Measurements from ENCODE around the gene SPTAN1.

Gene SPTAN1

GRCh38 chr9:128600099-128600498, 47.7 kb downstream of the SPTAN1 start:
- Mint-ChIP-seq H3K27me3 (ENCODE audit: low read depth) (no peaks in the 10 kb centered on the region), H3K27ac (peak overlapping the region; percentile 41), H3K9me3 (no peaks in the 10 kb centered on the region), H3K36me3 (ENCODE audit: low read depth) (peaks cover 40% of the 10 kb centered on the region), H3K4me3 (no peak overlapping the region), H3K4me1 (ENCODE audit: low read depth) (no peaks in the 10 kb centered on the region)

DNA sequence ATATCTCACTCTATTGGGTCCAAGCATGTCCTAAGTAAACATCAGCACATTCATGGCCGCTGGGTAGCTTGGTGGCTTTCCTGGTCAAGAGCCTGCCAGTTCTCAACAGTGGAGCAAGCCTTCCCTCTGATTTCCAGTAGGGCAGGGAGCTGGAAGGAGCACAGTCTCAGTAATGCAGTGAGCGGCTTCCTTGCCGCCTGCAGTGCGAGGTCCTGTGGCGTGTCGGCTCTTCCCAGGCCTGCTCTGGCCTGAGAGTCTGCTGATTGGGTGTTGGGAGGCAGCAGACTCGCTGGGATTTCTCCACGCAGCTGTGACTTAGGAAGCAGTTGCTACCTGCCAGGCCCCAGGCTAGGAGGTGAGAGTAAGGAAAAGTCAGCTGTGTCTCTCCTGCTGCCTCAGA, 51.3 kb downstream of the SPTAN1 start:
- Mint-ChIP-seq H3K27me3 (ENCODE audit: low read depth) (no peaks in the 10 kb centered on the region), H3K9me3 (no peaks in the 10 kb centered on the region), H3K4me1 (ENCODE audit: low read depth) (no peaks in the 10 kb centered on the region), H3K36me3 (ENCODE audit: low read depth) (peaks cover 47% of the 10 kb centered on the region), H3K4me3 (no peak overlapping the region), H3K27ac (no peak overlapping the region)

DNA sequence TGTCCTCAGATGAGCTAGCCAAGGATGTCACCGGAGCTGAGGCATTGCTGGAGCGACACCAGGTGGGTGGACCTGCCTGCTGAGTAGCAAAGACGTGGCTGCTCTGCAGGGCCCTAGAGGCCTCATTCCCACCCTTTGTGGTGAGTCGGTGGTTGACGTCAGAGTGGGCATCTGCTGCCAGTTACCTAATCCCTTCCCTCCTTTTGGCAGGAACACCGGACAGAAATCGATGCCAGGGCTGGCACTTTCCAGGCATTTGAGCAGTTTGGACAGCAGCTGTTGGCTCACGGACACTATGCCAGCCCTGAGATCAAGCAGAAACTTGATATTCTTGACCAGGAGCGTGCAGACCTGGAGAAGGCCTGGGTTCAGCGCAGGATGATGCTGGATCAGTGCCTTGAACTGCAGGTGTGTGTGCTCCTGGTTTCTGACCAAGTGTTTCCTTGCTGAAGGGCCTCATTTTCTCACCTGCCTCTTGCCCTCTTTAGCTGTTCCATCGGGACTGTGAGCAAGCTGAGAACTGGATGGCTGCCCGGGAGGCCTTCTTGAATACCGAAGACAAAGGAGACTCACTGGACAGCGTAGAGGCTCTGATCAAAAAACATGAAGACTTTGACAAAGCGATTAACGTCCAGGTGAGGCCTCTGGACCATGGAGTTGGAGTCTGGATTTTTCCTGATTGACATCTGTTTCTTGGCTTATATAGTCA, 55.4 kb downstream of the SPTAN1 start:
- no peaks in the 10 kb centered on the region for H3K9me3 Mint-ChIP-seq

GRCh38 chr9:128610897-128611296, 58.5 kb downstream of the SPTAN1 start:
- H3K4me3 Mint-ChIP-seq = no peak overlapping the region
- no peaks in the 10 kb centered on the region for H3K9me3 Mint-ChIP-seq
- H3K27ac Mint-ChIP-seq = no peak overlapping the region
- peaks cover 60% of the 10 kb centered on the region for H3K36me3 Mint-ChIP-seq (ENCODE audit: low read depth)
- no peaks in the 10 kb centered on the region for H3K27me3 Mint-ChIP-seq (ENCODE audit: low read depth)
- H3K4me1 Mint-ChIP-seq (ENCODE audit: low read depth) = no peaks in the 10 kb centered on the region

More for the DNA sequence above, 55.4 kb downstream of the SPTAN1 start:
- Mint-ChIP-seq H3K4me1 (ENCODE audit: low read depth) (no peaks in the 10 kb centered on the region), H3K27ac (no peak overlapping the region), H3K27me3 (ENCODE audit: low read depth) (no peaks in the 10 kb centered on the region), H3K4me3 (no peak overlapping the region), H3K36me3 (ENCODE audit: low read depth) (peaks cover 58% of the 10 kb centered on the region)

DNA sequence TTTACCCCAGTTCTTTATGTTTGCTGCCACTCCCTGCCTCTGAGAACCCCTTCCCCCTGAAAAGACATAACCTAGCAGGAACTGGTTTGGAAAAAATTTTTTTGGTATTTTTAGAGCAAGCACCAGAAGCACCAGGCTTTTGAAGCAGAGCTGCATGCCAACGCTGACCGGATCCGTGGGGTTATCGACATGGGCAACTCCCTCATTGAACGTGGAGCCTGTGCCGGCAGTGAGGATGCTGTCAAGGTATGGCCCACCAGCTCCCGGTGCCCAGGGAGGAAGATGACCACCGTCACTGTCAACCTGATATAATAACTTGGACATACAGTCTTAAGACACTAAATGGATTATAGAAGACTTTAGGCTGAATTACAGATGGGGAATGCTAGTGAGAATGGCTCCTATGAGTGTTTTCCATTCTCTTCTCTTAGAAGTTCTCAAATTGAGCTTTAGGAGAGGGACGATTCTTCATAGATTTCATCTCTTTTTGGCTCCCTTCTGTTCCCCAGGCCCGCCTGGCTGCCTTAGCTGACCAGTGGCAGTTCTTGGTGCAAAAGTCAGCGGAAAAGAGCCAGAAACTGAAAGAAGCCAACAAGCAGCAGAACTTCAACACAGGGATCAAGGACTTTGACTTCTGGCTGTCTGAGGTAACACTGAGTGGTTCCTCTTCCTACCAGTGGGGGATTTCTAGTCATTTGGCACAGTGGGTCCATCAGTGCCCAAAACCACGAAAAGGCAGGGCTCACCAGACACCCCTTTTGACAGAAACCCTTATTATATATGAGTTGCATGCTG, 59.4 kb downstream of the SPTAN1 start:
- Mint-ChIP-seq H3K27ac (no peak overlapping the region), H3K36me3 (ENCODE audit: low read depth) (peaks cover 62% of the 10 kb centered on the region), H3K4me3 (no peak overlapping the region), H3K4me1 (ENCODE audit: low read depth) (no peaks in the 10 kb centered on the region), H3K9me3 (no peaks in the 10 kb centered on the region), H3K27me3 (ENCODE audit: low read depth) (no peaks in the 10 kb centered on the region)

GRCh38 chr9:128614728-128615127, 62.3 kb downstream of the SPTAN1 start:
- H3K4me3 Mint-ChIP-seq = no peak overlapping the region
- no peaks in the 10 kb centered on the region for H3K4me1 Mint-ChIP-seq (ENCODE audit: low read depth)
- H3K36me3 Mint-ChIP-seq (ENCODE audit: low read depth) = peaks cover 63% of the 10 kb centered on the region
- no peaks in the 10 kb centered on the region for H3K9me3 Mint-ChIP-seq
- H3K27me3 Mint-ChIP-seq (ENCODE audit: low read depth) = no peaks in the 10 kb centered on the region
- no peak overlapping the region for H3K27ac Mint-ChIP-seq

GRCh38 chr9:128615571-128615970, 63.2 kb downstream of the SPTAN1 start:
- Mint-ChIP-seq H3K4me1 (ENCODE audit: low read depth) (no peaks in the 10 kb centered on the region), H3K27me3 (ENCODE audit: low read depth) (no peaks in the 10 kb centered on the region), H3K9me3 (no peaks in the 10 kb centered on the region), H3K4me3 (no peak overlapping the region), H3K36me3 (ENCODE audit: low read depth) (peaks cover 58% of the 10 kb centered on the region), H3K27ac (no peak overlapping the region)

DNA sequence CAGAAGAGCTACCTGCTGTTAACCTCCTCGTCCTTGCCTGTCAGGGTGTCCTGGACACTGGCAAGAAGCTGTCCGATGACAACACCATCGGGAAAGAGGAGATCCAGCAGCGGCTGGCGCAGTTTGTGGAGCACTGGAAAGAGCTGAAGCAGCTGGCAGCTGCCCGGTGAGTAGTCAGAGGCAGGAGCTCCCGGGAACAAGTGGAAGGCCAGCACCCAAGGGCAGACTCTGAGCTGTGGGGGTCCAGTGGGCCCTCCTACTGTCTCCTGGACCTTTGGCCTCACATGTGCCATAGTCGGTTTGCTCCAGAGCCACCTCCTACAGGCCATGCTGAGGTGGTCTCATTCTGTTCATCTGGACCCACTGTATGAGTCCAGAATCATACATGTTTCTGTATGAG, 65.6 kb downstream of the SPTAN1 start:
- Mint-ChIP-seq H3K36me3 (ENCODE audit: low read depth) (peaks cover 57% of the 10 kb centered on the region), H3K27me3 (ENCODE audit: low read depth) (no peaks in the 10 kb centered on the region), H3K27ac (no peak overlapping the region), H3K4me1 (ENCODE audit: low read depth) (no peaks in the 10 kb centered on the region), H3K9me3 (no peaks in the 10 kb centered on the region), H3K4me3 (no peak overlapping the region)

- Mint-ChIP-seq H3K4me1 (ENCODE audit: low read depth) (no peaks in the 10 kb centered on the region), H3K9me3 (no peaks in the 10 kb centered on the region), H3K4me3 (no peak overlapping the region), H3K27me3 (ENCODE audit: low read depth) (no peaks in the 10 kb centered on the region), H3K36me3 (ENCODE audit: low read depth) (peaks cover 49% of the 10 kb centered on the region), H3K27ac (no peak overlapping the region)
Observed at GRCh38 chr9:128619127-128619526, 66.7 kb downstream of the SPTAN1 start.

DNA sequence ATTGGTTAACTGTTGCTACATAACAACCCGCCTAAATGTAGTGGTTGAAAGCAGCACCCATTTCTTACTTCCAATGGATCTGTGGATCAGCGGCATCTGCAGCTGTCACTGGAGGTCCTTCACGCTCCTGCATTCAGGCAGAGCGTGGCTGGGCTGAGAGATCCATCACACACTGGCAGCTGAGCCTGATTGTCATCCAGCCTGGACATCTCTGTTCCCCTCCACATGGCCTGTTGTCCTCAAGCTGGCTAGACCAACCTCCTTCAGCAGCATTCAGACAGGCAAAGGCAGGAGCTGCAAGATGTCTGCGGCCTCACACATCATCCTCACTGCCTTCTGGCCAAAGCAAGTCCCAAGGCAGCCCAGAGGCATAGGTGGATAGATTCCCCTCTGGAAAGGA, 67.4 kb downstream of the SPTAN1 start:
- H3K27me3 Mint-ChIP-seq (ENCODE audit: low read depth) = no peaks in the 10 kb centered on the region
- H3K4me3 Mint-ChIP-seq = no peak overlapping the region
- no peaks in the 10 kb centered on the region for H3K4me1 Mint-ChIP-seq (ENCODE audit: low read depth)
- H3K27ac Mint-ChIP-seq = no peak overlapping the region
- H3K9me3 Mint-ChIP-seq = no peaks in the 10 kb centered on the region
- peaks cover 50% of the 10 kb centered on the region for H3K36me3 Mint-ChIP-seq (ENCODE audit: low read depth)

- no peak overlapping the region for H3K27ac Mint-ChIP-seq
- H3K4me1 Mint-ChIP-seq (ENCODE audit: low read depth) = no peaks in the 10 kb centered on the region
- H3K36me3 Mint-ChIP-seq (ENCODE audit: low read depth) = peaks cover 56% of the 10 kb centered on the region
- H3K9me3 Mint-ChIP-seq = no peaks in the 10 kb centered on the region
- no peak overlapping the region for H3K4me3 Mint-ChIP-seq
- no peaks in the 10 kb centered on the region for H3K27me3 Mint-ChIP-seq (ENCODE audit: low read depth)
Observed at GRCh38 chr9:128621730-128622455, 69.5 kb downstream of the SPTAN1 start.

DNA sequence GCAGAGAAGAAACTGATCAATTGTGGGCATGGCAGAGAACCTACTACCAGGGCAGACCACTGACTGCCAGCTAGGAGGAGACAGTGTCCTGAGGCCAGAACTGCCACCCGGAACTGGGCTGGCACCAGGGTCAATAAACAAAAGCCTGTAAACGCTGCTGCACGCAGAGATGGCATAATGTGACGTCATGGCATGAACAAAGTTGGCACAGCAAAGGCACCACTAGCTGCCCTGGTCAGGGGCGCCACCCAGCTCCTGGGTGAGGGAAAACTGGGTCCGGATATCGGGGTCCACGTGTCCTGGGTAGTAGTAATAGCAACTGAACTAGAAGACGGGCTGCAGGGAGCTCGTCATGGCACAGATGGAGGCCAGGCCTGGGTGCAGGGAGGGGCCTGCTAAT, 72.2 kb downstream of the SPTAN1 start:
- Mint-ChIP-seq H3K27me3 (ENCODE audit: low read depth) (no peaks in the 10 kb centered on the region), H3K36me3 (ENCODE audit: low read depth) (peaks cover 45% of the 10 kb centered on the region)

GRCh38 chr9:128625391-128626146, 73.2 kb downstream of the SPTAN1 start:
- Mint-ChIP-seq H3K4me1 (ENCODE audit: low read depth) (no peaks in the 10 kb centered on the region), H3K36me3 (ENCODE audit: low read depth) (peaks cover 49% of the 10 kb centered on the region), H3K9me3 (no peaks in the 10 kb centered on the region), H3K27ac (peak overlapping the region; percentile 19), H3K27me3 (ENCODE audit: low read depth) (no peaks in the 10 kb centered on the region), H3K4me3 (no peak overlapping the region)

More for the DNA sequence above, 72.2 kb downstream of the SPTAN1 start:
- Mint-ChIP-seq H3K27ac (no peak overlapping the region), H3K4me1 (ENCODE audit: low read depth) (no peaks in the 10 kb centered on the region), H3K4me3 (no peak overlapping the region), H3K9me3 (no peaks in the 10 kb centered on the region)

GRCh38 chr9:128626181-128626580, 73.8 kb downstream of the SPTAN1 start:
- Mint-ChIP-seq H3K4me1 (ENCODE audit: low read depth) (no peaks in the 10 kb centered on the region), H3K9me3 (no peaks in the 10 kb centered on the region), H3K36me3 (ENCODE audit: low read depth) (peaks cover 45% of the 10 kb centered on the region), H3K27ac (no peak overlapping the region), H3K27me3 (ENCODE audit: low read depth) (no peaks in the 10 kb centered on the region), H3K4me3 (no peak overlapping the region)

Measured in T-helper 1 cell treated with Interleukin-12 subunit alpha and Interleukin-12 subunit beta and Interleukin-4 antibody, amounts not matched to agents 30 μg/mL and 1 μg/mL, for 36 hours (primary cell).